ENCODE results near the gene MAN1C1. TPM values are rescaled to one million over a fixed set of nuclear protein-coding genes. Genes with fewer than 3 reads are reported as not detected.

The MAN1C1 gene
- total RNA-seq, 1 donor from 2014 or later: 64.7 TPM

DNA sequence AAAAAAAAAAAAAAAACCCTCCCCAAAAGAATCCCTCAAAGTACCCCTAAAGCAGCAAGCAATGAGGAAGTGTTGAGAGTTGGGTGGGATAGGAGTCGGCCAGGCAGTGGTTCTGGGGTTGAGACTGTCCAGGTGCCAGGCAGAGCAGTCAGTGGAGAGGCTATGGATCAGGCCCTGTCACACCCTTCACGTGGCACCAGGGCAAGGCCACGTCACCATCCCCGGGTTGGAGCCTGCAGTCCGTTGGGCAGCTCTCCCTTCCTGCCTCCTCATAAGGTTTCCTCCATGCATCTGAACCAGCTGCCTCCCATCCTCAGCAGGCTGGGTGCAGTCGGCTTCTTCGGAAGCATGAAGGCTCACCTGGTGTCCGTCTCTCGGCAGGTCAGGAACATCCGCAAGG lies 146.9 kb downstream of the MAN1C1 start:
- TF ChIP-seq CTCF (IDR thresholded peaks at IDR 0.05): no peak
- Mint-ChIP-seq H3K27me3 (ENCODE audit: unreplicated experiment) (no peaks in the 10 kb centered on the region), H3K4me3 (ENCODE audit: unreplicated experiment) (no peak overlapping the region), H3K27ac (ENCODE audit: unreplicated experiment) (no peak overlapping the region), H3K36me3 (ENCODE audit: unreplicated experiment) (peaks cover 14% of the 10 kb centered on the region), H3K9me3 (ENCODE audit: unreplicated experiment) (no peaks in the 10 kb centered on the region), H3K4me1 (ENCODE audit: unreplicated experiment) (peaks cover 12% of the 10 kb centered on the region)
- DNase-seq (ENCODE audit: extremely low spot score, unreplicated experiment): no peak

DNA sequence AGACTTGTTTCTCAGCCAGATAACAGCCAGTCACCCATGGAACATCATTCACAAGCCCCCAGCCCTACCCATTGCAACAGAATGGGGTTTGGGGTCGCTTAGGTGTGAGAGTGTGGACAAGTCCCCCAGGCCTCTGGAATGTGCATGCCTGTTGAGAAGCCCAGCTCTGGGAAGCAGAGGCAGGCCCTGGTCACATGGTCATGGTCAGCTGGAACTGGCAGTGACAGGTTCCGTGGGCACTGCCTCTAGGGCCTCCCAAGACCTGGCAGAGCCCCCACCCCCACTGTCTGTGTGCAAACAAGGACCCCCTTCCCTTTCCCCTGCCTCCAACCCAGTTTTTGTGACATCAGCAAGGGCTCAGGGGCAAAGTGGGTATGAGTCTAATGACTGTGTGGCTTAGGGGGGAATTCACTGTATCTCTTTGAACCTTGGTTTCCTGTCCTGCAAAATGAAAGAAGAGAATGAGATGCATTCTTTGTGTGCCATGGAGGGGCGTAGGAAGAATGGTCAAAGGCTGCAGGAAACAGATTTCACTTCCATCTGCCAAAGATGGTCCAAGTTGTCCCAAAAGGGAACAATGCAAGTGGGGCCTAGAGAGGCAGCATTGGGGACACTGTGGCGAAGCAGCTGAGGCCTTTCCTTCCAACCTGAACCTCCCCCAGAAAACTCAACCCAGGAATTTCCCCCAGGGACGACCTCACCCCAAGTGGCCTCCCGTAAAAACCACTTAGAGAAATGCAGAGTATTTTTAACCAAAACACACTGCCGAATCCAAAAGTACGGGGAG lies 148.7 kb downstream of the MAN1C1 start:
- Mint-ChIP-seq H3K4me3 (ENCODE audit: unreplicated experiment) (no peak overlapping the region), H3K4me1 (ENCODE audit: unreplicated experiment) (peaks cover 12% of the 10 kb centered on the region), H3K9me3 (ENCODE audit: unreplicated experiment) (no peaks in the 10 kb centered on the region), H3K27ac (ENCODE audit: unreplicated experiment) (peak overlapping the region; percentile 38), H3K36me3 (ENCODE audit: unreplicated experiment) (peaks cover 10% of the 10 kb centered on the region), H3K27me3 (ENCODE audit: unreplicated experiment) (no peaks in the 10 kb centered on the region)
- DNase-seq (ENCODE audit: extremely low spot score, unreplicated experiment): no peak
- TF ChIP-seq CTCF (IDR thresholded peaks at IDR 0.05): no peak

DNA sequence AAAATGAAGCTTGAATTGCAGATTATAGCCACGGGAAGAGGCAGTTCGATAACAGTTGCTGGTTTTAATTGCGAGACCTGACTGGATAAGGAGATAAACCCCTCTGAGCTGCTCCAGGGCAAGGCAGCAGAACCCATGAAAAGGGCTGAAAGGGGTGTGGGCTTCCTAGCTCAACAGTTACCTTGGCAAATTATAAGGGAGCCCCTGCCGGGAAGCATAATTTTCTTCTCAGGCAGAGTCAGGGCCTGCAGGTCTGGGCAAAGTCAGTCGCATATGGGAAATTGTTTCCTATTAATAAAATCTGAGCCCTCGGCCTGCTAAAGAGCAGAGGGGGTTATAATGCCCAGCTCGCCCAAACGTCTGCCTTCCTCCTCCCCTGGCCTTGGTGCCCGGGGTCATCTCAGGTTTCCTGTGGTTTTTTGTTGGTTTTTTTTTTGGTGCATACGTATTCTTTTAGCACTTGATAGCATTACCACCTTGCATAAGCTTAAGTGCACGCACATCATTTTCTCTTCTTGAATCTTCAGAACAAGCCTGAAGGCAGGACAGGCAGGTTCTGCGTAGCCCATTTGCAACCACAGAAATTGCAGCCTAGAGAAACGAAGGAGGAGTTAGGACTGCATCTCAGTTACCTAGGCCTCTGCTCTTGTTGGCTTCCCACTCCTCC lies 149.5 kb downstream of the MAN1C1 start:
- peaks cover 13% of the 10 kb centered on the region for H3K4me1 Mint-ChIP-seq (ENCODE audit: unreplicated experiment)
- H3K9me3 Mint-ChIP-seq (ENCODE audit: unreplicated experiment): no peaks in the 10 kb centered on the region
- peaks cover 12% of the 10 kb centered on the region for H3K36me3 Mint-ChIP-seq (ENCODE audit: unreplicated experiment)
- no peak overlapping the region for H3K4me3 Mint-ChIP-seq (ENCODE audit: unreplicated experiment)
- TF ChIP-seq CTCF (IDR thresholded peaks at IDR 0.05): no peak
- peak overlapping the region; percentile 38 for H3K27ac Mint-ChIP-seq (ENCODE audit: unreplicated experiment)
- no peaks in the 10 kb centered on the region for H3K27me3 Mint-ChIP-seq (ENCODE audit: unreplicated experiment)
- no peak for DNase-seq (ENCODE audit: extremely low spot score, unreplicated experiment)

DNA sequence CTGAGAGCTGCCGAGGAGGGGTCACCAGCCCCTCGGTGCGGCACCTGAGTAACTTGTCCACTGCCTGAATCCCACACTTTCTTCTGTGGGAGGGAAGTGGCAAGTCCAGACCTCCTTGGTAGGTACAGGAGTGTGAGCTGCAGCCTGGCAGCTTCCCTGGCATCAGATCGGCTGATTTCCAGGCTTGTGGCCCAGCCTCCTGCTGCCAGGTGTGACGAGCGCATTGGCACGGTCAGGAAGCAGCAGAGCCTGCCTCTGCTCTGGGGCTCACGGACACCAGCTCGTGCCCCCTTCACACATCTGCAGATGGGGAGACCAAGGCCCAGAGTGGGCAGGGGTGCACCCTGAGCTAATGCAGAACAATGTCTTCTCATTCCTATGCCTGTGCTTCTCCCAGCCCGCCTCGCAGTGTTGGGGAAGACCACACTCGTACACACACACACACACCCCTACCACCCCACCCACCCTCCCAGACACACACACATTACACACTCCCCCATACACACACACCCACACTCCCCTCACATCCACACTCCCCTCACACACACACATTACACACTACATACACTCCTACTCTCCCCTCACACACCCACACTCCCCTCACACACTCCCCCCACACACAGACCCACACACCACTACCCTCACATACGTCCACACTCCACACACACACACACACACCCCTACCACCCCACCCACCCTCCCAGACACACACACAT lies 150.3 kb downstream of the MAN1C1 start:
- Mint-ChIP-seq H3K9me3 (ENCODE audit: unreplicated experiment) (no peaks in the 10 kb centered on the region), H3K27ac (ENCODE audit: unreplicated experiment) (no peak overlapping the region), H3K27me3 (ENCODE audit: unreplicated experiment) (no peaks in the 10 kb centered on the region), H3K36me3 (ENCODE audit: unreplicated experiment) (peaks cover 20% of the 10 kb centered on the region), H3K4me3 (ENCODE audit: unreplicated experiment) (no peak overlapping the region), H3K4me1 (ENCODE audit: unreplicated experiment) (peaks cover 20% of the 10 kb centered on the region)
- TF ChIP-seq CTCF (IDR thresholded peaks at IDR 0.05): no peak
- DNase-seq (ENCODE audit: extremely low spot score, unreplicated experiment): no peak

GRCh38 chr1:25767437-25767770 lies 150.8 kb downstream of the MAN1C1 start:
- Mint-ChIP-seq H3K27ac (ENCODE audit: unreplicated experiment) (no peak overlapping the region), H3K36me3 (ENCODE audit: unreplicated experiment) (peaks cover 24% of the 10 kb centered on the region), H3K27me3 (ENCODE audit: unreplicated experiment) (no peaks in the 10 kb centered on the region), H3K4me3 (ENCODE audit: unreplicated experiment) (no peak overlapping the region), H3K9me3 (ENCODE audit: unreplicated experiment) (no peaks in the 10 kb centered on the region), H3K4me1 (ENCODE audit: unreplicated experiment) (peaks cover 20% of the 10 kb centered on the region)
- no peak for TF ChIP-seq CTCF (IDR thresholded peaks at IDR 0.05)
- DNase-seq (ENCODE audit: extremely low spot score, unreplicated experiment): no peak

Data from osteocyte (in vitro differentiated cells).